SKM-1 (cell line): ENCODE data around the gene C17orf58.
A peak's percentile ranks its signal among the peaks of the same experiment; 100 is the strongest.
"Not testable (repeated sequence)": the region's sequence is repeated elsewhere in the genome, so short reads cannot be mapped to it uniquely, and the experiment has no call there.

ENCODE experiments used
- DNase-seq: peaks from one replicate; lab custom pipeline; 2025; ENCODE audit not compliant: unreplicated experiment; lab: John Stamatoyannopoulos, UW

C17orf58 gene

DNA sequence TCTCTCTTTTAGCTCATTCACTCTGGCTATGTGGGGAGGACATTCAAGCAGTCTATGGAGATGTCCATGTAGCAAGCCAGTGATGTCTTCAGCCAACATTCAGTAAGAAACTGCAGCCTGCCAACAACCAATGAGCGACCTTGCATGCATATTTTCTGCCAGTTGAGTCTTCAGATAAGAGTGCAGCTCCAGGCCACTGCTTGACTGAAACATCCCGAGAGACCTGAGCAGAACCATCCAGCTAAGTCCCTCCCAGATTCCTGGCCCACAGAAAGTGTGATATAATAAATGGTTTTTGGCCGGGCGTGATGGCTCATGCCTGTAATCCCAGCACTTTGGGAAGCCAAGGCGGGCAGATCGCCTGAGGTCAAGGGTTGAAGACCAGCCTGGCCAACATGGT lies 10.5 kb upstream of the C17orf58 start:
- no peak for DNase-seq

DNA sequence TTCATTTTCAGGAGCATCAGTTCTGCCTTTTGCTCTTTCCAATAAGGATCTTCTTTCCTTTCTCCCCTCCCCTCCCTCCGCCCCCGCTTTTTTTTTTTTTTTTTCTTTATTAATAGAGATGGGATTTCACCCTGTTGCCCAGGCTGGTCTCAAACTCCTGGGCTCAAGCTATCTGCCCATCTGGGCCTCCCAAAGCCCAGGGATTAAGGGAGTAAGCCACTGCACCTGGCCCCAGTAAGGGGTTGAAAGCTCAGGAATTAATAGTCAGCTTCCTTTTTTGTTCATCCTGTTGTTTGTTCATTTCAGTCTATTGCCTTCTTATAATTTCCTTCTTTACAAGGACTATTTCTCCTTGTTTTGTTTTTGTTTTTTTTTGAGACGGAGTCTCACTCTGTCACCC lies 7.9 kb upstream of the C17orf58 start:
- no peak for DNase-seq

DNA sequence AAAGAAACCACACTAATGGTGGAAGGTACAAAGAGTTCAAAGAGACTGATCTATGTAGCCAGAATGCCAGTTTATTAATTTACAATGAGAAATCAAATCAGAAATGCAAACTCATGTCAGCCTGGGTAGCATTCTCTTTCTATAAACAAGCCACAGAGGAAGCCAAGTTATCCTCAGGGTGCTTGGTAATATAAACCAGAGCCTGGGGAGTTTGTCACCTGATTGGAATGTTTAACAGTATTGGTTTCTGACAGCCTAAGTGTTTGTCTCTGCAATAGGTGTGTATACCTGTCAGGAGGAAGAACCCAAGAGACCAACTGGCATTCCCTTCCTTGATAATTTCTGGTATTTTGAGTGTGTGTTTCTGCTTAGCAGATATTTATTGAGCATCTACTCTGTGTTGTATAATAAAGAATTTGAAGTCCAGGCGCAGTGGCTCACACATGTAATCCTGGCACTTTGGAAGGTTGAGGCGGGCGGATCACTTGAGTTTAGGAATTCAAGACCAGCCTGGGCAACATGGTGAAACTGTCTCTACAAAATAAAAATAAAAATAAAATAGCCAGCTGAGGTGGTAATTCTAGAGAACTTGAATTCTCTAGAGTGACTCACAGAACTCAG lies 3.1 kb upstream of the C17orf58 start:
- DNase-seq, result no peak

DNA sequence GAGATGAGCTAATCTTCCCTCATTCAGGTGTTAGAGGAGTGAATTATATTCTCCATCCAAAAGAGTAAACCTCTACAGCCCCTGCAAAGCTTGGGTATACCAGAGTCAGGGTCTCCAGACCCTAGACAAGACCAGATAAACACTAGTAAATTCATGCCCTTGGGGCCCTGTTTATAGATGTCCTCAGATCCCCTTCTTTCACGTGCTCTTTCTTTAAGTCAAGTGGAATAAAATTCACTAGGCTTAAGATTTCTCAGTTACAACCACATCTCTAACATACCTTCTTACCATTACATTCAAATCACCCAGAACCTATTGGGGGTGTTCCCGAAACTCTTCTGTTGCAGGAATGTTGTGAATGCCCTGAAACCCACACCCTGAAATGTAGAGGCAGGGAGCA lies 2.2 kb upstream of the C17orf58 start:
- no peak for DNase-seq

DNA sequence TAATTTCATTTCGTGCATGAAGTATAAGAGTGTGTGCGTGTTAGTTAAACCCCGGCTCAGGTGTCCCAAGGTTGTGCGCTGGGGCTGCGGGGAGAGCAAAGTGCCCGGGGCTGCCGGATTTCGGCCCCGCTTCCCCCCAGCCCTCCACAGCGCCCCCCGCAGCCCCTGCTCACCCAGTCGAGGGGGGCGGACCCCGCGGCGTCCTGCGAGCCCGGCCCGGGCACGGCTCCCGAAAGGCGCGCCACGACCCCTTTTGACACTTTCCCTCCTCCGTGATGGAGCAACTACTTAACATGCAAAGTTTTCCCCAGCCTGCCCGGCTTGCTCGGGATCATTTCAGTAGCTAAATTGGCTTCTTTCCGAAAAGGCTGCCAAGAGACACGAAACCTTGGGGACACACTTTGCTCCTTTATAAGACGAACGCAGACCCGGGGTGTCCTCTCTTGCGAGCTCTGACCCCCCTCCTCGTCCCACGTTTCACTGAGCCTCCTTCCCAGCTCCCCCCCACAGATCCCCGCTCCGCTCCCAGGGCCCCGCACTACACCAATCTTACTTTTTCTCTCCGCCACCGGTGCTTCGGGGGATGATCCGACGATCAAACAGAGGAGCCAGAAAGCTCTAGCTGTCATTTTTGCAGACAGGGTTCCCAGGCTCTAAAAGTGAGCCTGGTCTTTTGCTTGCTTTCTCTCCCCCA lies 552 bp downstream of the C17orf58 start:
- no peak for DNase-seq

DNA sequence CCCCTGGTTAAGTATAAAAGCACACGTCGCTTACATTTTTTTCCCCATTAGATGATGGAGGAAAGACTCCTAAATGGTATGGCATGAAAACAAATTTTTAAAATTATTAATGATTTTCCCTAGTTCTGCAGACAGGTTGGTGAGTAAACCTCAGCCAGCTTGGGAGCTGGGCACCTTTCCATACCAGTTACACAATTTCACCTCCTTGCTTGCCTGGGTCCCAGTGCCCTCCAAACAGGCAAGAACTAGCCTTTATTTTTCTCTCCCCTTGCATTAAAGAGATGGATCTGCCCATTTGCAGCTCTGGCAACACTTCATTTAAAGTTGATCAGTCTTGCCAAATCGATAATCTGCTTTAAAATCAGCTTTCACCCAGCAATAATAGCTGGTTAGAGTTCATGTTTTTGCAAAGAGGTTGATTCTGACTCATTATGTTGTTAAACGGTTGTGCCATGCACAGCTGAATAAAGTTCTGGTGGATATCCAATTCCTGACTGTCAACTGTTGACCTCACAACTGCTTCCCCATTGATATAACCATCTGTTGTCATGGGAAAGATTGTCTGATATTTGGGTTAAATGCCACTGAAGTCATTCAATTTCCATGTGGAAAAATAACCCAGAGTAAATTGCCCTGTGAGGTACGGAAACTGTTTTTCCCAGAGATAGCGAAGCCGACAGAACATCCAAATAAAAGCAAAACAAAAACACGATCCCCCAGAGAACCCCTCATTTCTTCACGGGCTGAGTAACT lies 1.3 kb downstream of the C17orf58 start:
- no peak for DNase-seq

DNA sequence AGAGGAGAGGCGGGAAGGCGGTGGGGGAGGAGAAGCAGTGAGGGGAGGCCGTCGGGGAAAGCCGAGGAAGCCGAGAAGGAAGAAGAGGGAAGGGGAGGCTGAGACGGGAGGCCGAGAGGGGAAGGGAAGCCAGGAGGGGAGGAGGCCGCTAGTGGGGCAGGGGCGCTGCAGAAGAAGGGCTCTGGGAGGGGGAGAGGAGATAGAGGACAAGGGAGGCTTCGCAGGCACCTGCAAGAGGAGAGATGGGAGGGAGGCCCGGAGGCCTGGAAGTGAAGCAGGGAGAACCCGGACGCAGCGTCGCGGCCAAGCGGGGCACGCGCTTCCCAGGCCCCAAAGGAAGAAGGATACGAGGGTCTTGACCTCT lies 2.3 kb downstream of the C17orf58 start:
- DNase-seq, result no peak

DNA sequence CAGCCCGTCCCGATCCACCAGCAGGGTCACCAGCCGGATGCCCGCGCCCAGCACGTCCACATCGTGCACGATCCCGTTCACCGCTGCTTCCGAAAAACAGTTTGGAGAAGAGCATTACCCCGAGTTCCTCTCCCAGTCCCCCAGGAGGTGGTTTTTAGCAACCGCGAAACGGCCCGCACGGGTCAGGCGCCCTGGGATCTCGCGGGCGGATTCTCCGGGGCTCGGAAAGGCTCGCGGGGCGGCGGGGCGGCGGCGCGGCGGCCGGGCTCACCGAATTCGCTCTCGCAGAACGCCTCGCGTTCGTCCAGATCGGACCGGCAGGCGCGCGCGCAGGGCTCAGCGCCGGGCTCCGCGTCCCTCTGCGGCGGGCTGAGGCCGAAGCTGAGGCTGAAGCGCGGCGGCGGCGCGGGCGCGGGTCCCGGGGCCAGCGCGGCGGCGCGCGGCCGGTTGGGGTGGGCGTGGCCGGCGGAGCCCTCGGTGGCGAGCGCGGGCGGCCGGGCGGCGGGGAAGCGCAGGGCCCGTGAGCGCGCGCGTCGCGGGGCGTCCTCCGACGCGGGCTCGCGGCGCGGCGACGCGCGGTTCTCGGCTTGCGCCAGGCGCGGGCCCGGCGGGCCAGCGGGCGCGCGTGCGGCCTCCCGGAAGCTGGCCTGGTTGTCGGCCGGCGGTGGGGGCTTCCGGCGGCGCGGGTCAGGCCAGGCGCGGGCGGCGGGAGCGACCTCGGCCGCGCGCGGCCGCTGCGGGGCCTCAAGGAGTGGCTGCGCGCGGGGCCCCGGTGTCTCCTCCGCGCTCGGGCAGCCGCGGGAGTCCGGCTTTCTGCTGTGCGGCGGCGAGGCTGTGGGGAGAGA lies 2.9 kb downstream of the C17orf58 start:
- peak; percentile 73 for DNase-seq

DNA sequence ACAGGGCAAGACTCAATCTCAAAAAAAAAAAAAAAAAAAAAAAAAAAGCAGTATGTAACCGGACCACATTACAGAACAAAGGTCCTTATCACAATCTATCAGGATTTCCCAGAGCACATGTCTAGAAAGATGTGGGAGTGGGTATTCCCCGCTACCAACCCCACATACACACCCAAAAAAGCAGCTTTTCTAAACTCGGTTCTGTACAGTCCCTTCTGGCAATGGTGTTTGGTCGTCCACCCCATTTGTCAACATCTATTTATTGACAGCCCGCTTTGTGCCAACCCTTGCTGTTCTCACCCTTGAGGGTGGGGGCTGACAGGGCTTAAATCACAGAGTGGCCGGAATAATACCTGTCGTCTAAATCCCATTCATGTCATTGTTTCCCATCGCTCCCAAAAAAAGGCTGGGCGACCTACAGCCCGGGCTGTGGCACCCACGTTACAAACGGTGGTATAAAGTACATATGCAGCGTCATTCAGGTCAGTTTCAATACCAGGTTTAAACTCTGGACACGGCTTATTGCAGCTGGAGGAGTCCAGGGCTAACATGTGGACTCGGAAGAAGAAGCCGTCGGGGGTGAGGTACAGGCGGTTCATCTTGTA lies 3.6 kb downstream of the C17orf58 start:
- DNase-seq, result no peak

DNA sequence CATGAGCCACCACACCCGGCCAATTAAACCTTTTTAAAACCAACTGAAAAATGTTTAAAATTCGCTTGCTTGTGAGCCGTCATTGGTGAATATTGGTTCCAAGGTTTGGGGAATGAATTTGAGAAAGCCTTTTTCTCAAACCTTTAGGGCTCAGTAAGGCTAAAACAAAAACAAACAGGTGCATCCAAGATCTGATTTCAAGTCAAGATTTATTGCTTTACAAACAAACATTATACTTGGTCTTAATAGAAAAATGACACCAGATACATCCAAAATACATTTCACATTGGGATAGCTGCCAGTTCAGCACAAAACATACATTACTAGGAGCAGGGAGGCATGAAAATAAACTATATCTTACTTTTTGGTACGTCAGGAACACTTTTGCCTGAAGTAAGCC lies 5.4 kb downstream of the C17orf58 start:
- DNase-seq, result no peak

DNA sequence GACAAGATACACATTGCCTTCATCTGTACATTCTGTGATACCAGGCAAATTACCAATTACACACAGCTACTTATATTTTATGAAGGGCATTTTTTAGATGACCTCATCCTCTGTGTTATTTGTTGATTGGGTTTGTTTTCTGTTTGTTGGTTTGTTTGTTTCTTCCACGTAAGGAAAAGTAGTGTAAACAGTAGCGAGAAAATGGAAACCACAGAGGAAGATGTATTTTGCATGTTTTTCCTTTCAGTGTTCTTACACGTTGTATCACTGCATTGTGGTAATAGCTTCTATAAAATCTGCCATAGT lies 12.9 kb downstream of the C17orf58 start:
- no peak for DNase-seq

DNA sequence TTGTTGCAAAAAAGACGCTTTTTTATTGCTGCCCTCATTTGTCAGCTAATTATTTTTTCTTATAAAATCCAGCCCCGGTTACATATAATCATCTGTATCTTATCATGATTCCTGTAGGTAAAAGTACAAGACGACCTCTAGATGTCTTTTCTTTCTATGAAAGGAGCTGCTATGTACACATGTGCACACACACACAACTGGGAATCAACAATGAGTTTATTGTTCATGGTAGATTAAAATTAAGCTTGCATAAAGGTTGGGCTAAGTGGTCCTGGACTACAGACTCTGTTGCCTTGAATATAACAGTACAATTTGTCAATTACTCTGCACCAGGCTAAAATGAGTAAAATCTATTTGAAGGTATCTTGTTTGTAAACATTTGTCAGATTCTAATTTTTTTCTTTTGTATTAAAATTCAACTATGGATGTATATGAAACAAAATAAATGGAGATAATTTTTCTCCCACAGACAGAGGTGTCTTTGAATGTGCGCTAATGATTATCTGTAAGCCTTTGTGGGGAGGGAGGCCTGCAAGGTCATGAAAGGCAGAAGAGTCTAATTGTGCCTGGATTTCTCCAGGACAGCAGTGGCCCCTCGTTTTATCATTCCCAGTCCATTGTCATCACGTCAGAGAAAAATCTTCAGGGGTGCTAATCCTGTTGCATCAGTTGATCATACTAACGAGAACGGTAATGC lies 13.4 kb downstream of the C17orf58 start:
- DNase-seq, result no peak

DNA sequence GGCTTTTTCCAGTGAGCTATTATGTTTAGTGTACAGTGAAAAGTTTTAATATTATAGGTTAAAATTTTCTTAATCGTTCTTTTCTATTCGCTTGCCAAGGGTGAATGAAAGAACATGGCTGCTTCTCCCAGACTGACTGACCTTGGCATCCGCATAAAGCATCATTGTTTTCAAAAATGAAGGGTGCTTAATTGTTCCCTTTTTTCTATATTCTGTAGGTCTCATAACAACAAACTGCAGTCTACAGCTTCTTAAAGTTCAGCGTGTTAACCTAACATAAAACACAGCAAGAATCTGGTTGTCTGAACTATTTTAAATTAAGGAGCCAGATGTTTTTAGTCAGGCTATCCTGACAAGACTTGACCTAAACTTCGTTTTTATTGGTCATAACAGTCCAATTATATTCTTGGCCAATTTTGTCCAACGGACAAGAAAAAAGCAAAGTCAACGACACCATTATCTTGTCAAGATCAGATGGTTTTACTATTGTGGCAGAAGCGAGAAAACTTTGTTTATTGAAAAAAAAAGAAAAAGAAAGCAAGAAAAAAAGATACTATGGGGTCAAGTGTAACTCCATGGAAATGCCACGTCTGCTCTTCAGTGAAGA lies 14.1 kb downstream of the C17orf58 start:
- no peak for DNase-seq

DNA sequence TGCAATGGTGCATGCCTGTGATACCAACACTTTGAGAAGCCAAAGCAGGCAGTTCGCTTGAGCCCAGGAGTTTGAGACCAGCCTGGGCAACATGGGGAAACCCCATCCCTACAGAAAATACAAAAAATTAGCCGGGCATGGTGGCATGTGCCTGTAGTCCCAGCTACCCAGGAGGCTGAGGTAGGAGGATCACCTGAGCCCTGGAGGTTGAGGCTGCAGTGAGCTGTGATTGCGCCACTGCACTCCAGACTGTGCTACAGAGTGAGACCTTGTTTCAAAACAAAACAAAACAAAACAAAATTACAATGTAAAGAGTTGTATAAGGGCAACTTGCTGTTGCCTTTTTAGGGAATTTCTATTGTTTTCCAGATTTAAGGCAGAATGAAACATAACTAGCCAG lies 15.4 kb downstream of the C17orf58 start:
- not testable (repeated sequence) for DNase-seq

DNA sequence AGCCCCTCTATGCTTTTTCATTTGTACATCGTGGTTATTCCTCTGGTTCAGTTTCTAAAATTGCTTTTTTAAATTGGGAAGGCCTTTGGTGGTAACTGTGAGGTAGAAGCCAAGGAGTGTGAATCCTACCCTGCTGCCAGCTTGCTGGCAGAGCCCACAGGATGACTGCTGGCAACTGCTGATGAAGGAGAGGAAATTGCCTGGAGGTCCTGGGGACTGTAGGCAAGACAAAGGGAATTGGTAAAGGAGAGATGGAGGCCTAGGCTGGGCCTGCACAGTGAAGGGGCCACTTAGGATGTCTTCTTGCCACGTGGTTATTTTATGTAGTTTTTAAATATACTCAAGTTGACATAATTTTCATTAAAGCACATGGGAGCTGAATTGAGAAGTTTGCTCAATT lies 15.8 kb downstream of the C17orf58 start:
- DNase-seq, result no peak

DNA sequence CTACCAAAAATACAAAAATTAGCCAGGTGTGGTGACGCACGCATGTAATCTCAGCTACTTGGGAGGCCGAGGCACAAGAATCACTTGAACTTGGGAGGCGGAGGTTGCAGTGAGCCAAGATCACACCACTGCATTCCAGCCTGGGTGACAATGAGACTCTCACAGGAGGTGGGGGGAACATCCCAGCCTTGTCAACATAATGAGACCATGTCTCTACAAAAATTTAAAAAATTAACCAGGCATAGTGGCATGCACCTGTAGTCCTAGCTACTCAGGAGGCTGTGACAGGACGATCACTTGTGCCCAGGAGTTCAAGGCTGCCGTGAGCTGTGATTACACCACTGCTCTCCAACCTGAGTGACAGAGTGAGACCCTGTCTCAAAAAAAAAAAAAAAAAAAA lies 20.0 kb downstream of the C17orf58 start:
- DNase-seq, result not testable (repeated sequence)

DNA sequence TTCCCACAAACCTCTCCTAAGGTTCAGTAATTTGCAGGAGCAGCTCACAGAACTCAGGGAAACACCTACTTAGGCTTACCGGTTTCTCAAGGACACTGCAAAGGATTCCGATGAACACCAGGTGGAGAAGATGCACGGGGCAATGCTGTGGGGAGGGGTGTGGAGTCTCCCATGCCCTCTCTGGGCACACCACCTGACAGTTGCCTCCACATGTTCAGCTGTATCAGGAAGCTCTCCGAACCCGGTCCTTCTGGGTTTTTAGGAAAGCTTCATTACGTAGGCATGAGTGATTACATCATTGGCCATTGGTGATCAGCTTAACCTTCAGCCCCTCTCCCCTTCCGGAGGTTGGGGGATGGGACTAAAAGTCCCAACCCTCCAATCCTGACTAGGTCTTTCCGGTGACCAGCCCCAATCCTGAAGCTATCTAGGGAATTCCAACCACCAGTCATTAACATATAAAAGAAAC lies 21.6 kb downstream of the C17orf58 start:
- DNase-seq, result no peak

DNA sequence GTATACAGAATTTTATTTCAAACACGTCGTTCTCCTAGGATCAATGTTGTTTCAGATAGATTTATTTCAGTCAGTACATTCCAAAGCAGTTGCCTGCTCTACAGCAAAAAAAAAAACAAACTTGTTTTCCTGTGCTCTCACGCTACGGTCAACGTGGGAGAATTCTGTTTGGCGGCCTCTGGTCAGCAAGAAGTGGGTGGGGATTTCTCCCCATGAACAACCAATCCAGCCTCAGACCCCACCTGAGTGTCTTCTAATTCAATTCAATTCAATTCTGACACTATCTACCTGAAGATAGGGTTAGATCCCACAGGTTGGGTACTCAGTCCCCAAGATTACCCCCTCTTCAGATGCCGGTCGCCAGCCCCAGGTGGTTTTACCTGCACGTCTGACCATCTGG lies 22.1 kb downstream of the C17orf58 start:
- no peak for DNase-seq

DNA sequence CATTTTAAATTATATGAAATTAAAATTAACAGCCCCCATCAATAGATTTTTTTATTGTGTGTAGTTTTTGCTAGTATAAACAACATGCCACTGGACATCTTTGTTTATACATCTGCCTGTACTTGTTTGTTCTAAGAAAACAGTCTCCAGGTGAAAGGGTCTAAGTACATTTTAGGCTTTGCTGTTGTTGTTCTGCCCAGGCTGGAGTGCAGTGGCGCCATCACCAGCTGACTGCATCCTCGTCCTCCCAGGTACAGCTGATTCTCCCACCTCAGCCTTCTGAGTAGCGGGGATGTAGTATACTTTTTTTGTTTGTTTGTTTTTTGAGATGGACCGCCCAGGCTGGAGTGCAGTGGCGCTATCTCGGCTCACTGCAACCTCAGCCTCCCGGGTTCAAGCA lies 25.5 kb downstream of the C17orf58 start:
- DNase-seq, result no peak

DNA sequence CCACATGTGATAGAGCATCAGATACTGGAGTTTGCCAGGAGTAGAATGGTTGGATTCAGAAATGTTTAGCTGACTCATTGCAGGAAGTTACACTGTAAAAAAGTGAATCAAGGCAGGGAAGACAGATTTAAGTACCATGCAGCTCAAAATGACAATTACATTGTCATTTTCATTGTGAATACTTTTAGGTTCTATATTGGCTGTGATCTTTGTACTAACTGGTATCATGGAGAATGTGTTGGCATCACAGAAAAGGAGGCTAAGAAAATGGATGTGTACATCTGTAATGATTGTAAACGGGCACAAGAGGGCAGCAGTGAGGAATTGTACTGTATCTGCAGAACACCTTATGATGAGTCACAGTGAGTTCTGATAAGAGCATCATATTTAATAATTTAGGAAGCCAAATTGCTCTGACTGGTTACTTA lies 33.1 kb downstream of the C17orf58 start:
- DNase-seq, result peak; percentile 34
